Measurements from ENCODE around the gene SNRNP25.
"Not testable (repeated sequence)": the region's sequence is repeated elsewhere in the genome, so short reads cannot be mapped to it uniquely, and the experiment has no call there.

Gene SNRNP25

DNA sequence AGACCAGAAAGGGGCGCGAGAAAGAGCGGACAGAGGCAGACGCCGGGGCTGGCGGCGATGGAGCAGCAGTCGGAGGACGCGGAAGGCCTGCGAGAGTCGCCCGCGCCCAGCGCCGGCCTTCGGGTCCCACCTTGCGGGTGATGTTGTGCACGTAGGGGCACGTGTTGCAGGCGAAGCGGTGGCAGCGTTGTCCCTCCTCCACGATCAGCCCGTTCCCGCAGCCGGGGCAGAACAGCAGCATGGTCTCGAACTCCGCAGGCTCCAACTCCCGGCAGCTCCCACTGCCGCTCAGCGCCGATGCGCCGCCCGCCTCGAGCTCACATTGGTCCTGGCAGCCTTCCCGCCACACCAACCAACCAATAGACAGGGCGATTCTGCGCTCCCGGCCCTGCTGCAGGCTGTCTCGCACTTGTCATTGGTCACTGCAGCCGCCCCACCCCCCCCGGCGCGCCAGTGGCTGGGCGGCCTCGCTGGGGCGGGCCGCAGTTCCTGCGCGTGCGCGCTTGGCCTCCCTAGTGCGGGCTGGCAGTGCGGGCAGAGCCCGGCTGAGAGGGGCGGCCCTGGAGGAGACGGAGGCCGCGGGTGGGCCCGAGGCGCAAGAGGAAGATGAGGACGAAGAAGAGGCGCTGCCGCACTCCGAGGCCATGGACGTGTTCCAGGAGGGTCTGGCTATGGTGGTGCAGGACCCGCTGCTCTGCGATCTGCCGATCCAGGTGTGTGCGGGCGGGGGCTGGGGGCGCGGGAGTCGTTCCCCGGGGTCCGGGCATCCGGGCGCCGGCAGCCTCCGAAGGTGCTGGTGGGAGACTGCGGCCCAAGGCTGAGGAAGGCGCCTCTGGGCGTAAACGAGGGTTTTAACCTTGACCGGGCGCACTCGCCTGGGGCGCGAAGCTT is at the start of gene SNRNP25, which contains the start of gene POLR3K:
SNRNP25 (plus strand) TSS at position 483 of the 891 bp plus-strand sequence; CDS start at position 672, 189 bp downstream.
POLR3K (minus strand) TSS at position 263 of the 891 bp plus-strand sequence; CDS start at position 241, 22 bp downstream.
- DNase-seq (ENCODE audit: low read depth): peak; percentile 98

DNA sequence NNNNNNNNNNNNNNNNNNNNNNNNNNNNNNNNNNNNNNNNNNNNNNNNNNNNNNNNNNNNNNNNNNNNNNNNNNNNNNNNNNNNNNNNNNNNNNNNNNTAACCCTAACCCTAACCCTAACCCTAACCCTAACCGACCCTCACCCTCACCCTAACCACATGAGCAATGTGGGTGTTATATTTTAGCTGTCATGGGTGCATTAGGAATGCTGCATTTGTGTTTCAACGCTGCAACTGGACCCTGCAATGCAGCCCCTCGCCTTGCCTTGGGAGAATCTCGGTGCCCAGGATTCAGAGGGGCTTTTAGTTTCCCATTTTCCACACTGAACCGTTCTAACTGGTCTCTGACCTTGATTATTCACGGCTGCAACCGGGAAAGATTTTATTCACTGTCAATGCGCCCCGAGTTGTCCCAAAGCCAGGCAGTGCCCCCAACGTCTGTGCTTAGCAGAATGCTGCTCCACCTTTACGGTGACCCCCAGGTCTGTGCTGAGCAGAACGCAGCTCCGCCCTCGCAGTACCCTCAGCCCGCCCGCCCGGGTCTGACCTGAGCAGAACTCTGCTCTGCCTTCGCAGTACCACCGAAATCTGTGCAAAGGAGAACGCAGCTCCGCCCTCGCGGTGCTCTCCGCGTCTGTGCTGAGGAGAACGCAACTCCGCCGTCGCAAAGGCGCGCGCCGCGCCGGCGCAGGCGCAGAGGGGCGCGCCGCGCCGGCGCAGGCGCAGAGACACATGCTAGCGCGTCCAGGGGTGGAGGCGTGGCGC is 43.5 kb upstream of the SNRNP25 start:
- DNase-seq (ENCODE audit: low read depth): no peak

DNA sequence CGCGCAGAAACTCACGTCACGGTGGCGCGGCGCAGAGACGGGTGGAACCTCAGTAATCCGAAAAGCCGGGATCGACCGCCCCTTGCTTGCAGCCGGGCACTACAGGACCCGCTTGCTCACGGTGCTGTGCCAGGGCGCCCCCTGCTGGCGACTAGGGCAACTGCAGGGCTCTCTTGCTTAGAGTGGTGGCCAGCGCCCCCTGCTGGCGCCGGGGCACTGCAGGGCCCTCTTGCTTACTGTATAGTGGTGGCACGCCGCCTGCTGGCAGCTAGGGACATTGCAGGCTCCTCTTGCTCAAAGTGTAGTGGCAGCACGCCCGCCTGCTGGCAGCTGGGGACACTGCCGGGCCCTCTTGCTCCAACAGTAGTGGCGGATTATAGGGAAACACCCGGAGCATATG is 42.9 kb upstream of the SNRNP25 start:
- DNase-seq (ENCODE audit: low read depth): not testable (repeated sequence)

DNA sequence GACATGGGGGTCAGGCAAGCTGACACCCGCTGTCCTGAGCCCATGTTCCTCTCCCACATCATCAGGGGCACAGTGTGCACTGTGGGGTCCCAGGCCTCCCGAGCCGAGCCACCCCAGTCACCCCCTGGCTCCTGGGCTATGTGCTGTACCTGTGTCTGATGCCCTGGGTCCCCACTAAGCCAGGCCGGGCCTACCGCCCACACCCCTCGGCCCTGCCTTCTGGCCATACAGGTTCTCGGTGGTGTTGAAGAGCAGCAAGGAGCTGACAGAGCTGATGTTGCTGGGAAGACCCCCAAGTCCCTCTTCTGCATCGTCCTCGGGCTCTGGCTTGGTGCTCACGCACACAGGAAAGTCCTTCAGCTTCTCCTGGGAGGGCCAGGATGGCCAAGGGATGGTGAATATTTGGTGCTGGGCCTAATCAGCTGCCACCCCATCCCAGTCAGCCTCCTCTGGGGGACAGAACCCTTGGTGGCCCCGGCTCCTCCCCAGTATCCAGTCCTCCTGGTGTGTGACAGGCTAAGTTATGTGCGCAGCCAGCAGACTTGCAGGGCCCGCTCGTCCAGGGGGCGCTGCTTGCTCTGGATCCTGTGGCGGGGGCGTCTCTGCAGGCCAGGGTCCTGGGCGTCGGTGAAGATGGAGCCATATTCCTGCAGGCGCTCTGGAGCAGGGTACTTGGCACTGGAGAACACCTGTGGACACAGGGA is 36.4 kb upstream of the SNRNP25 start:
- not testable (repeated sequence) for DNase-seq (ENCODE audit: low read depth)

DNA sequence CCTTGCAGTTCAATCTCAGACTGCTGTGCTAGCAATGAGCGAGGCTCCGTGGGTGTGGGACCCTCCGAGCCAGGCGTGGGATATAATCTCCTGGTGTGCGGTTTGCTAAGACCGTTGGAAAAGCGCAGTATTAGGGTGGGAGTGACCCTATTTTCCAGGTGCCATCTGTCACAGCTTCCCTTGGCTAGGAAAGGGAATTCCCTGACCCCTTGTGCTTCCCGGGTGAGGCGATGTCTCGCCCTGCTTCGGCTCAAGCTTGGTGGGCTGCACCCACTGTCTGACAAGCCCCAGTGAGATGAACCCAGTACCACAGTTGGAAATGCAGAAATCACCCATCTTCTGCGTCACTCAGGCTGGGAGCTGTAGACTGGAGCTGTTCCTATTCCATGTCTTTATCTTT is 32.7 kb upstream of the SNRNP25 start:
- DNase-seq (ENCODE audit: low read depth): not testable (repeated sequence)

DNA sequence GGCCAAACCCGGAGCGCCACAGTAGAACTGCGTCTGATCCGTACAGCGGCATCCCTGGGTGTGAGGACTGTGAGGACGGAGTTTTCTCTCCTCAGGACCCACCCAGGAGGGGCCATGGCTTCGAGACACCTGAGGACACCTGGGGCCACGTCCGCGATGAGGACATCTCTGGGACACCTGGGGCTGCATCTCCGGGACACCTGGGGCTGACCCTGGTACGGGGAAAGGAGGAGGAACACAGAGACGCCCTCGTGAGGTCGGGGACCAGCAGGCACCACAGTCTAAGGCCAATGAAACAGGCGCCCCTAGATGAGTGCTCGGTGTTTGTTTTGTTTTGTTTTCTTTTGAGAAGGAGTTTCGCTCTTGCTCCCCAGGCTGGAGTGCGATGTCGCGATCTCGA is 29.5 kb upstream of the SNRNP25 start:
- DNase-seq (ENCODE audit: low read depth): not testable (repeated sequence)

DNA sequence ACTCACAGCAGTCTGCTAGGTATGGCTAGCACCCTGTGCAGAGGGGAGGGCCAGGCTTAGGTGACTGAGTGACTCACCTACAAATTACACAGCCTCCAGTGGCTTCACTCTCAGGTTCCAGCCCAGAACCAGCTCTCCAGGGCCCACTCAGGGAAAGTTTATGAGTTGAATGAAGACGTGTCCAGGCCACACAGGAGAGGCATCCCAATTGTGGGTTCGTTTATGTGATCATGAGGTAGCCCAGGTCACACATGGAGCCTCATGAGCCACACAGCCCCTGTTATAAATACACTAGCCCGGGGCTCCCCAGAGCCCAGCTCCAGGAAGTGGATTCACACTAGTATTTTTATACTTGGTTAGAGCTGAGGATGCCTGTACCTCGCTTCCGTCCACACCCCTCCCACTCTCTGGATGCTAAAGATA is 27.7 kb upstream of the SNRNP25 start:
- not testable (repeated sequence) for DNase-seq (ENCODE audit: low read depth)

DNA sequence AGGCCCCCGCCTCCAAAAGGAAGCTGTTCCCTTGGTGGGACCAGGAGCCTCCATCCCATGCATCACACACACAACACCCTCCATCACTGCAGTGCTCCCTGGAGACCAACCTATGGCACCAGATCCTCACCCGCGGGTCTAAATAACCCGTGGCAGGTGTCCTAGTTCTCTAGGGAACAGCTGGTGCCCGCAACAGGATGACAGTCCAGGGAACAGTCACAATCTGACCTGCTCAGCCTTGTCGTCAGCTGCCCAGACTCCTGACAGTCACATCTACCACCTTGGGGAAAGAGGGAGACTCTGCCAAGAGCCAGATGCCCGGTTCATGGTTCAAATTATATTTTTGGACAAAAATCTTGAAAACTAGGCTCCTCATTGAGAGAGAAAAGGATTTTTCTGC is 23.0 kb upstream of the SNRNP25 start:
- DNase-seq (ENCODE audit: low read depth): not testable (repeated sequence)

DNA sequence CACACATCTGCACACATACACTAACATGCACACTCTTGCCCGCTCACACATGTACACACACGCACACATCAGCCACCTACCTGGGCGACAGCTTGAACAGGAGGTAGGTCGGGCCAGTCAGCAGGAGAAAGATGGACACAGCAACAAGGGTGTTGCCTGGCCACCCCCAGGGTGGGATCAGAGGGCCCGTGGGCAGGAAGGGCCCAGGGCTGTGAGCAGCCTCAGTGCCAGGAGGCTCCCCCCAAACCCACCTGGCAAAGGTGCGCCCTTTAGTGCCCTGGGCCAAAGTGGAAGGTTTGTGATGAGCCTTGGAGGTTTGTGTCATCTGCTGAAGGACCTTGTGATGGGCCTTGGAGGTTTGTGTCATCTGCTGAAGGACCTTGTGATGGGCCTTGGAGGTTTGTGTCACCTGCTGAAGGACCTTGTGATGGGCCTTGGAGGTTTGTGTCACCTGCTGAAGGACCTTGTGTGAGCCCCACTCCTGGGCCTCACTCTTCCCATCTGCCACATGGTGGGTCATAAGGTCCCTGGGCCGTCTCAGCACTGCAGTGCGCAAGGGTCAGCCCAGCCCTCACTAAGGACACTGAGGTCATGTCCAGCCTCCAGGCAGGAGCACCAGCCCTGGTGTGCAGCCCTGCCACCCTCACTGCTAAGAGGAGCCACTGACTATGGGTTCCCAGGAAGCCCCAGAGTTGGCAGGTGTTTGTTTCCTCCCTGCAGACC is 20.3 kb upstream of the SNRNP25 start:
- DNase-seq (ENCODE audit: low read depth): not testable (repeated sequence)

DNA sequence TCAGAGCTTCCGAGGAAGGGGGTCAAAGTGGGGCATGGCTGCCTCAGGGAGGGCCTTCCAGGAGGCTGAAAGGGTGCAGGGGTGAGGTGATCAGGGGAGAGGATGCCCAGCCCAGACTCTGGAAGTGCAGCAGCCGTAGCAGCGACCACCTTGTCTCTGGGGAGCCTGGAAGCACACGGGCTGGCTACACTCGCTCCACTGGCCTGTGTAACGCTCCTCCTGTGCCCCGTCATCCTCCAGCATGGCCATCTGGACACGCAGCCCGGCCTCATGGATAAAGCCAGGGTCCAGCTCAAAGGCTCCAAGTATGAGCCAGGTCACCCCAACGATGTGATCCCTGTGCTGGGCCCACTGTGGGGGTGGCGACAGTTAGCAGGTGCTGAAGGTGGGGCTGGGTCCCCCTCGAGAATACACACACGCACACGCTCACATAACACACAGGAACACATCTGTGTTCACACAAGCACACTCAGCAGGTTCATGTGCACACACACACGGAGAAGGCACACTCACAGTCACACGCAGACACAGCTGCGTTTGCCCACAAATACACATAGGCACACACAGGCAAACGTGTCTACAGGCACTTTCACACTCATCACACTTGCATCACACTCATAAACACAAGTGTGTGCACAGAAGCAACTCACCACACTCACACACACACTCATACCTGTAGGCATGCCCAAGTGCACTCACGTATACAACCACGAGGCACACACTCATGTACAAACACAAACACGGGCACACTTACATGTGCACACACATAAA is 19.6 kb upstream of the SNRNP25 start:
- no peak for DNase-seq (ENCODE audit: low read depth)

DNA sequence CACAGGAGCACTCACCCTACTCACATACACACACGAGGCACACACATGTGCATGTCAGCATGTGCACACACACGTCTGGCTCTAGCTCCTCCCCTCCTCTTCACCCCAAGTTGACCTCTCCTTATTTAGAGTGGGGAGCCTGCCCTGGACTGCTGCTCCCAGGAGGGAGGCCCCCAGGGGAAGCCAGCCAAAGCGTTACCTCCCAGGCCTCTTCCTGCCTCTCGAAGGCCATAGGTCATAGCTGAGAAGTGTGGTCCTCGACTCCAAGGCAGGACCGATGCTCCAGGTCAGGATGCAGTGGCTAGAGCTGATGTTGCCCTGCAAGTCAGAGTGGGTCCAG is 19.0 kb upstream of the SNRNP25 start:
- no peak for DNase-seq (ENCODE audit: low read depth)

DNA sequence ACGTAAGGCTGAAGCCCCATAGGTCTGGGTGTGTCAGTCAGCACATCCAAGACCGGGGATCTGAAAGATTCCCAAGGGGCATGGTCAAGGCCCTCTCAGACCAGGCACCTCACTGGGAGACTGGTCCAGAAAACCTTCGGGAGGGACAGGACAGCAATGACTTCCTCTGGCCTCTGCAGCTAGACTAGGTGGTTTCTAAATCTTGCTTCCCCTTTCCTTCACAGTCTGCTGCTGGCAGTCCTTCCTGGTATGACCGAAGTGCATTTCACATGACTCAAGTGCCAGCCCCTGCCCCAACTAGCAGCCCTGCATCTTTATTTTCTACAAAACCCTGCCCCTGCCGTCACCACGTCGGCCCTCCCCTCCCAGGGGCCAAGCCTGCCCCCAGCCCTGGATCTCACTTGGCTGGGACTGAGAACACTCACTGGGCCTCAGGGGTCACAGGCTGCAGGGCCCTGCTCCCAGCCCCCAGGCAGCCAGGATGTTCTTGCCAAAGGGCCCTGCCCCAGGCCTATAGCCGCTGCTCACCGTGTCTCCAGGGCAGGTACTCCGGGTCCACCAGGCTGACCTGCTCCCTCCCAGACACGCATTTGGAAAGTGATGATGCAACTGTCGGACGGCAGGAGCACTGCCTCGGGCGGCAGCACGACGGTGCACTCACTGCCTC is 18.5 kb upstream of the SNRNP25 start:
- DNase-seq (ENCODE audit: low read depth): no peak

DNA sequence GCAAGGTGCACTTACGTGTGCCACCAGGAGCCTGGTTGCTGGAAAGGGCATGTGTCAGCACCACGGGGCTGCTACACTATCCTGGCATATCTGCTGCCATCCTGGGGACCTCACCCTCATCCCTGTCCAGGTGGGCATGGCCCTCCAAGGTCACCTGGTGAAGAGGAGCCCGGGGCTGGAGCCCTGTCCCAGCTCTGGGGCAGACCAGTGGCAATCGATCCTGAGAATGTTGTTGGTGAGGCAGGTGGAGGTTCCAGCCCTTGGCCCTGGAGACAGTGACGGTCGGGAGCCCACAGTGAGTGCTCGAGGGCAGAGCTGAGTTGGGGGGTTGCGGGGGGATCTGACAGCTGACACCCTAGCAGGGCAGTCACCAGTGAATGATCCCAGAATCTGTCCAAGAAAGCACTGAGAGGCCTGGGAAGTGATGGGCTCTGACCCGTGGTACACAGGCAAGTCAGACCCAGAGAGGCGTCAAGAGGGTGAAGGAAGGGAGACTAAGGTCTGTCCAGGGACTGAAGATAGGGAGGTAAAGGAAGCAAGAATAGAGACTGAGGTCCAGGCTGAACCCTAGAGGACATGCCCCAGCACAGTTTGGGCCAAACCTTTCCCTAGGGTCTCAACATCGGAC is 17.8 kb upstream of the SNRNP25 start:
- no peak for DNase-seq (ENCODE audit: low read depth)

DNA sequence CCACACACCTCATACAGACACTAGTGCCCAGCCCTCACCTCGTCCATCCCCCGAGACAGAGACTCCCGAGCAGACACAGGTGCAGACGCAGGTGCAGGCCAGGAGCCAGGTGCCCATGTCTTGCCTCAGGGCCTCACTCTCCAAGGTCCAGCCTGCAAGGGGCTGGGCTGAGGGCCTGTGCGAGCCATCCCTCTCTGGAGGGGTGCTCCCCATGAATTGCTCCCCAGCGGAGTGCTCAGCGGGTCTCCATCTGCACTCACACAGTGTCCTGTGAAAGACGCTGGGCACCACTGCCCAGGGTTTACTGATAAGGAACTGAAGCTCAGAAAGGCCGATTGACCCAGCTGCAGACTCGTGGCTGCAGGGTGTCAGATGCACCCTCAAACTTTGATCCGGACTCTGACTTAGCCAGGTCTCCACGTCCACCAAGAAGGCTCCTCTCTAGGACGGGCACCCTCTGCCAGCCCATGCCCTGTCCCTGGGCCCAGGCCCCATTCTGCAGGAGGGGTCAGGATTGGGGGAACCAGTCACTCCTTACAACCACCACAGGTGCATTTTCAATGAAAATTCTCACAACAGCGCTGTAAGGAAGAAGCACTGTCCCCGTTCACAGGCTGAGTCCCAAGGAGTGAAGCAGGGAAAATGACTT is 17.2 kb upstream of the SNRNP25 start:
- DNase-seq (ENCODE audit: low read depth): no peak

DNA sequence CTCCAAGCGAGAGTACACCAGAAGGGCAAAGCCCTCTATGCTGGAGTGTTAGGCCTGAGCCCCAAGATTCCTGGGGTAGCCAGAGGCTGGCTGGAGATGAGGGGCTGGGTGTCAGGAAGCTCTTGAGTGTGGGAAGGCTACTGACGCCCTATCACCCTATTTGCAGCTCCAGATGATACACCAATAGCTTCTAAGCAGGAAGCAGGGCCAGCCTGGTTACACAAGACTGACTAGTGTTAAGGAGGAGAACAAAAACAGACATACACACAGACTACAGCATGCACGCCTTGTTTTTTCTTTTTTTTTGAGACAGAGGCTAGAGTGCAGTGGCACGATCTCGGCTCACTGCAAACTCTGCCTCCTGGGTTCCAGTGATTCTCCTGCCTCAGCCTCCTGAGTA is 16.1 kb upstream of the SNRNP25 start:
- no peak for DNase-seq (ENCODE audit: low read depth)

DNA sequence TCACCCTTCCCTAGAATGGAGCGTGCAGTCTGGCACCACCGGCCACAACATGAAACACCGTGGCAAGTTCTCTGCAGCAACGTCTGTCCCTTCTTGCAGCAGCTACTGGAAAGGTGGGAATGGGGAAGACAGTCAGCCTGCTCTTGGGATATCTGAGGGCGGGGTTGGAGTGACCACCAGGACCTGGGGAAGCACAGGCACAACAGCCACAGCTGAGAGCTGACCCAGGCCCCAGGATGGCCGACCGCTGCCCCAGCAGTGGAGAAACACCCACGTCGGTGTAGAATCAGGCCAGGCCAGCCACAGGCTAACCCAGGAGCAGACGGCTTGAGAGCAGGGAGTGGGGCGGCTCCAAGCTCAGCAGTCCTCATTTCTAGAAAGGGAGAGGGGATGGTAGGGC is 15.4 kb upstream of the SNRNP25 start:
- DNase-seq (ENCODE audit: low read depth): not testable (repeated sequence)

DNA sequence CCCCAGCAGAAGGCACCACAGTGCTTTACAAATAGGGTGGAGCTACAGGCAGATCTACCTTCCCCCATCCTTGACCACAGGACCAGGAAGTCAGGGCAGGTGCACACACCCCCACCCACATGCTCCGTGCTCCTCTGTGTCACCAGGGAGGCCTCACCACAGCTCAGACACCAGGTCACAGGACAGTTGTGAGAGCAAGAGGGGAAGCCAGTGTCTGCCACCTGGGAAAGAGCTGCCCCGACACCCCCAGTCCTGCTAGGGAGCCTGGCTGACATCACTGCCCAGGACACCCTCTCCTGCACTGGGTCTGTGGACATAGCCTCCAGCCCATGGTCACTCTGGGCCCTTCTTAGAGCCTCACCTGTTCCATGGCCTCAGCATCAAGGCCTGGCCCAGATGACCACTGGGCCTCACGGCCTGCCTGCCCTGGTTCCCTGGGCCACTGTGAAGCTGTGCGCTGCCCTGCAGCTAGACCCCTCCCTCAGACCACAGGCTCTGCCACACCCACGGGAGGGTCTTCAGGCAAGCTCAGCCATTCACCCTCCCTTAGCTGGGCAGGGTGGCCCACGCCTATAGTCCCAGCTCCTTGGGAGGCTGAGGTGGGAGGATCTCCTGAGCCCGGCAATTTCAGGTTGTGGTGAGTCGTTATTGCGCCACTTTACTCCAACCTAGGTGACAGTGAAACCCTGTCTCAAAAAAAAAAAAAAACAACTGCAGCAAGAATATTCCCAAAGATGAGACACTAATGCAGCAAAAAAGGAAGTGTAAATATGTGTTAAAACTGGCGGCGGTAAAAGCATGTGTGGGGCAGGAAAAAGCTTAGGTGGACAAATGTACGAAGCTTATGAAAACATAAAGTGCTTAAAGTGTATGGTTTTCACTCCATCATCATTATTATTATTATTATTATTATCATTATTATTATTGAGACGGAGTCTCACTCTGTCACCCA is 14.4 kb upstream of the SNRNP25 start:
- no peak for DNase-seq (ENCODE audit: low read depth)

DNA sequence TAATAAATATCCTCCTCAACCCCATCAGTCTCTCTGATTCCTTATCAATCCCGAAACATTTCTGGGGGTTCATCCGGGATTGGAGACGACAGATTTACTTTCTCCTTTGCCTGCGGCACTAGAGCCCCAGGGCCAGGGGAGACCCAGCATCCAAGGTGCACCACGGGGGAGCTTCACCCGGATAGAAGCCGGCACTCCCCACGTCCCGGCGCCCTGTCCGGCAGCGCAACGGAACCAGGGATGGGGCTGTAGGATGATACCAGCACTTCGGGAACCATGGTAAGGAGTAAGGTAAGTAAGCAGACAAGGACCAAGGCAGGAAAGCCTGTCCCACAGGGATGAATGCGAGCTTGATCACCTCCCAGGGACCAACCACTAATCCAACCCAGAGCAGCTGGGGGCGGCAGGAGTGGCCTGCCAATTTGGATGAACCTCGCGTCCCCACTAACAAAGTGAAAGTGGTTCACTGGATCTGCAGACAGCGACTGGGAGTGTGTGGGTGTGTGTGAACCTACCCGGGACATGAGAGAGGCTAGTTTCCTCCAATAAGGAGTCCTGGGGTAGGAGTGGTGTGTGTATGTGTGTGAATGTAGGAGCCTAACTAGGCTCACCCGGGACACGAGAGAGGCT is 12.1 kb upstream of the SNRNP25 start:
- no peak for DNase-seq (ENCODE audit: low read depth)

All from EH (cell line).